Esophagus muscularis mucosa (tissue), 4 donors: ENCODE data around the gene MAVS. TPM values are rescaled to one million over a fixed set of nuclear protein-coding genes. Genes with fewer than 3 reads are reported as not detected.

ENCODE experiments used
- DNase-seq: peaks from one replicate; pipeline ENCODE4 v3.0.0-alpha.2; 2017; ENCODE audit errors: extremely low spot score
- H3K27ac ChIP-seq, 4 donors: fragments of 200-600 bp; sonication (generic); replicated peaks in 1 of 4; 1 replicate in 3 of 4; 2 replicates in 1 of 4; pipeline ENCODE4 v1.5.1; 2016 to 2019; ENCODE audit warnings: mild to moderate bottlenecking in 1 of 4
- H3K27me3 ChIP-seq, 4 donors: fragments of 200-600 bp; sonication (generic); one replicate each; pipeline versions ENCODE4 v1.5.1 to v1.6.0; 2016 to 2019
- H3K36me3 ChIP-seq, 4 donors: fragments of 200-600 bp; sonication (generic); one replicate each; pipeline ENCODE4 v1.5.1; 2016 to 2019
- H3K4me1 ChIP-seq, 4 donors: fragments of 200-600 bp; sonication (generic); one replicate each; pipeline ENCODE4 v1.5.1; 2016 to 2019
- H3K4me3 ChIP-seq, 4 donors: fragments of 200-600 bp; sonication (generic); 1 replicate in 2 of 4; 2 replicates in 2 of 4; pipeline ENCODE4 v1.5.1; 2016 to 2019; ENCODE audit warnings: mild to moderate bottlenecking in 4 of 4, moderate library complexity in 1 of 4
- H3K9me3 ChIP-seq, 4 donors: fragments of 200-600 bp; sonication (generic); 1 replicate in 3 of 4; 2 replicates in 1 of 4; pipeline ENCODE4 v1.5.1; 2016 to 2019
- EP300 ChIP-seq: sonication (generic); formaldehyde crosslinking; IDR thresholded peaks from one replicate; pipeline ENCODE4 v1.6.1; 2017; ENCODE audit warnings: antibody characterized with exemption
- POLR2A ChIP-seq: fragments of 450-650 bp; IDR thresholded peaks from one replicate; pipeline ENCODE4 v1.6.1; 2017; ENCODE audit warnings: antibody characterized with exemption, moderate library complexity, mild to moderate bottlenecking, low read depth
- POLR2AphosphoS5 ChIP-seq, 2 donors: sonication (generic); formaldehyde crosslinking; IDR thresholded peaks; one replicate each; pipeline ENCODE4 v1.6.1; 2017; ENCODE audit warnings: antibody characterized with exemption in 2 of 2
- WGBS: methylation state at CpG from one replicate; pipeline ENCODE4 v1.1.5; 2018; 5-methylcytosine and 5-hydroxymethylcytosine counted together
- intact Hi-C: fragments of 100-400 bp; cut with DNase I; formaldehyde crosslinking; loops from one replicate; pipeline ENCODE4 v1.15.1; 2023
- total RNA-seq, 4 donors: library from RNA; depleted of rRNA; stranded (reverse); fragments of >200 nt; gene quantifications; one replicate each; pipeline versions ENCODE4 v1.1.0 to v1.2.1, GENCODE V29; 2016
- TF ChIP-seq, protein P1 (sequence below), 3 experiments: fragments of 200-600 bp in 2 of 3; fragments of 450-650 bp in 1 of 3; sonication (generic) in 2 of 3; IDR thresholded peaks; one replicate each; pipeline ENCODE4 v1.5.1; 2017 to 2019; ENCODE audit warnings: antibody characterized with exemption in 3 of 3, mild to moderate bottlenecking in 2 of 3, moderate library complexity in 1 of 3

MAVS gene
- total RNA-seq, 4 donors from 2014 or later = 34.6 to 56.1 (median 42.8) TPM

DNA sequence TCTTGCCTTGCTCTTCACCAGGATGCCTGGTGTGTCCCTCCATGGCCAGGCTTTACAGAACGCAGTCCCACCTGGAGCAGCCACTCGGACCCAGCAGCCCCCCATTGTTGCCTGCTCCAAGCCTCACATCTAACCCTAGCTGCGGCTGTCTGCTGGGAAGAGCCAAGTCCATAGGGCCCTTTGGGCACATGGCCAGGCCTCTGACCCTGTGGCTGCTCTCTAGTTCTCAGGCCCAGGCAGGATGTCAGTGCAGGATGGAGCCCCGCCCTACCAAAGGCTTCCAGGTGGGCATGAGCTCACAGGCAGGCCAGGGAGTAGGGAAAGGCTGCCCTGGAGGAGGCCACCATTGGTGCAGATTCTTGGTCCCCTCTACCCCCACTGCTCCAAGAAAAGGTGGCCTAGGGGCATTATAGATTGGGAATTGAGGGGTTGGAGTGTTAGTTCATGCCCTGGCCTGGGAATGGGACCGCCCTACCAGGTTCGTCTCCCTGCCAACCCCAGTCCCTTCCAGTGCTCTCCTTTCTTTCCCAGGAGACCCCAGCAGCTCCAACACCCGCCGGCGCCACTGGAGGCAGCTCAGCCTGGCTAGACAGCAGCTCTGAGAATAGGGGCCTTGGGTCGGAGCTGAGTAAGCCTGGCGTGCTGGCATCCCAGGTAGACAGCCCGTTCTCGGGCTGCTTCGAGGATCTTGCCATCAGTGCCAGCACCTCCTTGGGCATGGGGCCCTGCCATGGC is 18.7 kb downstream of the MAVS start:
- Histone ChIP-seq H3K4me1 (peaks cover 0 to 5% (median 0%) of the 10 kb centered on the region in 4 donors), H3K9me3 (no peaks in the 10 kb centered on the region), H3K27me3 (no peaks in the 10 kb centered on the region), H3K27ac (no peak overlapping the region), H3K4me3 (no peak overlapping the region), H3K36me3 (peaks cover 61 to 99% (median 93%) of the 10 kb centered on the region in 4 donors)
- DNase-seq = no peak
- intact Hi-C loops = no loop called here
- TF ChIP-seq EP300 = no peak
- TF ChIP-seq, protein P1, sequence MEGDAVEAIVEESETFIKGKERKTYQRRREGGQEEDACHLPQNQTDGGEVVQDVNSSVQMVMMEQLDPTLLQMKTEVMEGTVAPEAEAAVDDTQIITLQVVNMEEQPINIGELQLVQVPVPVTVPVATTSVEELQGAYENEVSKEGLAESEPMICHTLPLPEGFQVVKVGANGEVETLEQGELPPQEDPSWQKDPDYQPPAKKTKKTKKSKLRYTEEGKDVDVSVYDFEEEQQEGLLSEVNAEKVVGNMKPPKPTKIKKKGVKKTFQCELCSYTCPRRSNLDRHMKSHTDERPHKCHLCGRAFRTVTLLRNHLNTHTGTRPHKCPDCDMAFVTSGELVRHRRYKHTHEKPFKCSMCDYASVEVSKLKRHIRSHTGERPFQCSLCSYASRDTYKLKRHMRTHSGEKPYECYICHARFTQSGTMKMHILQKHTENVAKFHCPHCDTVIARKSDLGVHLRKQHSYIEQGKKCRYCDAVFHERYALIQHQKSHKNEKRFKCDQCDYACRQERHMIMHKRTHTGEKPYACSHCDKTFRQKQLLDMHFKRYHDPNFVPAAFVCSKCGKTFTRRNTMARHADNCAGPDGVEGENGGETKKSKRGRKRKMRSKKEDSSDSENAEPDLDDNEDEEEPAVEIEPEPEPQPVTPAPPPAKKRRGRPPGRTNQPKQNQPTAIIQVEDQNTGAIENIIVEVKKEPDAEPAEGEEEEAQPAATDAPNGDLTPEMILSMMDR (IDR thresholded peaks at IDR 0.05) = no peak
- TF ChIP-seq POLR2AphosphoS5 (IDR thresholded peaks at IDR 0.05) = no peak
- TF ChIP-seq POLR2A = no peak
- WGBS = 80% methylated on average over 8 of the region's 14 CpGs

DNA sequence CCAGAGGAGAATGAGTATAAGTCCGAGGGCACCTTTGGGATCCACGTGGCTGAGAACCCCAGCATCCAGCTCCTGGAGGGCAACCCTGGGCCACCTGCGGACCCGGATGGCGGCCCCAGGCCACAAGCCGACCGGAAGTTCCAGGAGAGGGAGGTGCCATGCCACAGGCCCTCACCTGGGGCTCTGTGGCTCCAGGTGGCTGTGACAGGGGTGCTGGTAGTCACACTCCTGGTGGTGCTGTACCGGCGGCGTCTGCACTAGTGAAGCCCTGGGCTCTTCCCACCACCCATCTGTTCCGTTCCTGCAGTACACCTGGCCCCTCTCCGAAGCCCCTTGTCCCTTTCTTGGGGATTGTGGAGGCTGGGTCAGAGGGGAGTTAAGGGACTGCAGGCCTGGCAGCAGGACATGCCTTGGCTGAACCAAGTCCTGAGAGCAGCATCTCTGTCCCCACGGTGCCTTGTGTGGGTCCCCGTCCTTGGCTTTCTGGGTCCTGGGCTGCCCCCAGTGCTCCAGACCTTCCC is 19.3 kb downstream of the MAVS start:
- no peak for DNase-seq
- no peaks in the 10 kb centered on the region for H3K27me3 ChIP-seq
- TF ChIP-seq, protein P1 (IDR thresholded peaks at IDR 0.05) = no peak
- peaks cover 0 to 5% (median 2%) of the 10 kb centered on the region in 4 donors for H3K4me1 ChIP-seq
- no peak overlapping the region for H3K4me3 ChIP-seq
- H3K36me3 ChIP-seq = peaks cover 57 to 95% (median 89%) of the 10 kb centered on the region in 4 donors
- 94% methylated on average over 11 of the region's 14 CpGs for WGBS
- H3K9me3 ChIP-seq = no peaks in the 10 kb centered on the region
- intact Hi-C loops = no loop called here
- no peak overlapping the region for H3K27ac ChIP-seq

DNA sequence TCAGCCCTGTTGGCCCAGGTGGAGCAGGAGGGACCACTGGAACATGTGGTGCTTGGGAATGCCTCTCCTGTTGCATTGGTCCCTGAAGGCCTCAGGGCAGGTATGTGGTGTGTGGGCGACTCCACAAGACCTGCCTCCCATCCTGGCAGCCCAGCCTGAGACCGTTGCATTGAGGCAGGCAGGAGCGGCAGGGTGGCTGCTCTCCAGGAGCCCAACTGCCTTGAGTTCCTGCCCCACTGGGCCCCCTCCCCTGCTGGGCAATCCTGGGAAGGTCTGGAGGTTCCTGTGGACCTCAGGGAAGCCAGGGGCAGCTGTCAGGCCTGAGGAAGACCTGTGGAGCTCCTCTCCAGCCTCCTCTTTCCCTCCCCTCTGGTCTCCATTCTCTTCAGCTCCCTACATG is 19.8 kb downstream of the MAVS start:
- no peak for DNase-seq
- peaks cover 52 to 95% (median 89%) of the 10 kb centered on the region in 4 donors for H3K36me3 ChIP-seq
- H3K4me1 ChIP-seq = peaks cover 0 to 8% (median 6%) of the 10 kb centered on the region in 4 donors
- 100% methylated on average over 2 of the region's 3 CpGs for WGBS
- no peaks in the 10 kb centered on the region for H3K27me3 ChIP-seq
- intact Hi-C loops = no loop called here
- no peak overlapping the region for H3K4me3 ChIP-seq
- H3K27ac ChIP-seq = no peak overlapping the region
- no peaks in the 10 kb centered on the region for H3K9me3 ChIP-seq
- TF ChIP-seq POLR2A = no peak
- TF ChIP-seq POLR2AphosphoS5 (IDR thresholded peaks at IDR 0.05) = no peak
- TF ChIP-seq EP300 = no peak
- TF ChIP-seq, protein P1 (IDR thresholded peaks at IDR 0.05) = no peak

DNA sequence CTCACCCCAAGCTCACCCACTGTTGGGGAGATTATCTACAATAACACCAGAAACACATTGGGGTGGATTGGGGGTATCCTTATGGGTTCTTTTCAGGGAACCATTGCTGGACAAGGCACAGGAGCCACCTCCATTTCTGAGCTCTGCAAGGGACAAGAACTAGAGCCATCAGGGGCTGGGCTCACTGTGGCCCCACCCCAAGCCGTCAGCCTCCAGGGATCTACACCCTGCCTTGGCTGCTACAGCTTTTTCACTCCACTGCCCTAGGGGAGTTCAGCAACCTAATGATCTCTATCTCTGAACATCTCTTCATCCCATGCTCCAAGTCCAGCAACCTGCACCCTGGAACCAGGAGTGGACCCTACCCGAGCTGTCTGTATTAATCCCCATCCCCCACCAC is 21.2 kb downstream of the MAVS start:
- no peak overlapping the region for H3K27ac ChIP-seq
- TF ChIP-seq POLR2A = no peak
- TF ChIP-seq, protein P1 (IDR thresholded peaks at IDR 0.05) = no peak
- no peaks in the 10 kb centered on the region for H3K27me3 ChIP-seq
- no peak for DNase-seq
- WGBS = 71% methylated on average over 2 of the region's 2 CpGs
- no peaks in the 10 kb centered on the region for H3K9me3 ChIP-seq
- intact Hi-C loops = no loop called here
- peaks cover 41 to 94% (median 84%) of the 10 kb centered on the region in 4 donors for H3K36me3 ChIP-seq
- H3K4me3 ChIP-seq = no peak overlapping the region
- peaks cover 0 to 17% (median 10%) of the 10 kb centered on the region in 4 donors for H3K4me1 ChIP-seq
